ENCODE measurements around the gene PTOV1. TPM values are rescaled to one million over a fixed set of nuclear protein-coding genes. Genes with fewer than 3 reads are reported as not detected.

PTOV1 gene
- total and polyA plus RNA-seq, 10 of the 15 experiments (the other 5 are each of a cell fraction or from before 2014, with no cell fraction given) = 3.2 to 83.5 (median 22.3) TPM

DNA sequence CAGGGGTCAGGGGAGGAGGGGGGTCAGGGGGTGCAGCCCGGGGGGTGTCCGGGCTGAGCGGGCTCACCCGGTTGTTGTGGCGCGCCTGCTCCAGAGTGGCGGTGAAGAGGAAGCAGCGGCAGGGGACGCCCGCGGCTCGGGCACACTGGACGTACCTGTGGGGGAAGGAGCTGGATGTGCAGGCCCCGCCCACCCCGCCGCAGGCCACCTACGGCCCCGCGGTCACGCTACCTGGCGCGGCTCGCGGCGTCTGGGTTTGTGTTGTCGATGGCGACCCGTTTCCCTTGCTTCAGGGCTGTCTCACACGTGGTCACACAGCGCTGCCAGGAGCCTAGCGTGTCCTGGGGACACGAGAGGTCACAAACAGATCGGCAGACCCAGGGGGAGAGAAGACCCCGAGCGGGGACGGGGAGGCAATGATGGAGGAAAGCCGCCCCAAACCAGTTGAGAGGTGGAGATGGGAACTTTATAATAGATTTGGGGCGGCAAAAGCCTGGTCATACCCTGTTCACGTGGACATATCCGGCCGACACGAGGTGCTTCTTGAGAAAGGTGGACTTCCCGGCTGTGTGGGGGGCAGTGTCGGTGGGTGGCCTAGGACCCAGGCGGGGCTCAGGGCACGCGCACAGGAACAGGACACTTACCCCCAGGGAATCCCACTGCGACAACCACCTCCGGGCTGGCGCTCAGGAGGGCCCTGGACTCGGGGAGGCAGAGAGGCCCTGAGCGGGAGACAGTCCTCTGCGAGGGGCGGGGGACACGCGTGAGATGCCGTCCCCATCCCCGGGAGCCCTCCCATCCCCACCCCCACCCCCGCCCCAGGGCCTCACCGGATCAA lies 10.8 kb downstream of the PTOV1 start:
- Histone ChIP-seq H3K79me2 (ENCODE audit: control insufficient read depth, insufficient read depth, low read length) (peaks cover 15% of the 10 kb centered on the region), H3K4me3 (no peak overlapping the region), H3K27ac (ENCODE audit: control insufficient read depth, insufficient read depth) (no peak overlapping the region), H3K4me2 (ENCODE audit: control insufficient read depth, insufficient read depth) (no peak overlapping the region), H3K4me1 (ENCODE audit: control insufficient read depth, insufficient read depth, low read length) (peaks cover 3% of the 10 kb centered on the region; the same call in 1 of the 2 replicates), H3K36me3 (ENCODE audit: control insufficient read depth in 2 of 2, insufficient read depth in 2 of 2, low read length in 1 of 2) (peaks cover 9 to 32% of the 10 kb centered on the region in 2 experiments), H3K9ac (ENCODE audit: control insufficient read depth, insufficient read depth, low read length) (no peak overlapping the region), H3K9me3 (replicated peaks; ENCODE audit: control insufficient read depth, insufficient read depth, low read length) (no peaks in the 10 kb centered on the region), H4K20me1 (ENCODE audit: control insufficient read depth, insufficient read depth) (no peaks in the 10 kb centered on the region), H2AFZ (ENCODE audit: control insufficient read depth, low read depth, low read length) (no peak overlapping the region), H3K27me3 (replicated peaks in 1 of 2; ENCODE audit: control insufficient read depth in 2 of 2, insufficient read depth in 2 of 2, low read length in 1 of 2) (no peaks in the 10 kb centered on the region)
- SMC1A ChIA-PET (ENCODE audit: uncharacterized antibody, unreplicated experiment) = no interaction called here
- TF ChIP-seq KDM1A (IDR thresholded peaks at IDR 0.05; ENCODE audit: borderline replicate concordance) = no peak
- no peak for TF ChIP-seq TBL1XR1 (IDR thresholded peaks at IDR 0.05; ENCODE audit: low read depth, low read length)
- TF ChIP-seq STAT1 (conservative IDR thresholded peaks at IDR 0.05) = no peak
- TF ChIP-seq CBX5 (IDR thresholded peaks at IDR 0.05; ENCODE audit: low read depth) = no peak
- TF ChIP-seq ASH2L (IDR thresholded peaks at IDR 0.05; ENCODE audit: borderline replicate concordance, low read depth) = no peak
- no peak for TF ChIP-seq ZBED1 (IDR thresholded peaks at IDR 0.05; ENCODE audit: borderline replicate concordance)
- TF ChIP-seq, protein P1, sequence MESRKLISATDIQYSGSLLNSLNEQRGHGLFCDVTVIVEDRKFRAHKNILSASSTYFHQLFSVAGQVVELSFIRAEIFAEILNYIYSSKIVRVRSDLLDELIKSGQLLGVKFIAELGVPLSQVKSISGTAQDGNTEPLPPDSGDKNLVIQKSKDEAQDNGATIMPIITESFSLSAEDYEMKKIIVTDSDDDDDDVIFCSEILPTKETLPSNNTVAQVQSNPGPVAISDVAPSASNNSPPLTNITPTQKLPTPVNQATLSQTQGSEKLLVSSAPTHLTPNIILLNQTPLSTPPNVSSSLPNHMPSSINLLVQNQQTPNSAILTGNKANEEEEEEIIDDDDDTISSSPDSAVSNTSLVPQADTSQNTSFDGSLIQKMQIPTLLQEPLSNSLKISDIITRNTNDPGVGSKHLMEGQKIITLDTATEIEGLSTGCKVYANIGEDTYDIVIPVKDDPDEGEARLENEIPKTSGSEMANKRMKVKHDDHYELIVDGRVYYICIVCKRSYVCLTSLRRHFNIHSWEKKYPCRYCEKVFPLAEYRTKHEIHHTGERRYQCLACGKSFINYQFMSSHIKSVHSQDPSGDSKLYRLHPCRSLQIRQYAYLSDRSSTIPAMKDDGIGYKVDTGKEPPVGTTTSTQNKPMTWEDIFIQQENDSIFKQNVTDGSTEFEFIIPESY (IDR thresholded peaks at IDR 0.05) = peak; percentile 77; the same call in 1 of the 2 replicates
- in situ Hi-C loops (cut with MboI) (no loop called here), intact Hi-C loops (cut with micrococcal nuclease; ENCODE audit: unreplicated experiment) (no loop called here)
- 97% methylated on average over 37 of the region's 60 CpGs for WGBS (ENCODE audit: insufficient coverage, insufficient replicate concordance, low lambda C conversion rate, missing lambda C conversion rate)
- CTCF ChIA-PET = interaction anchor here (0.6 kb wide), 1 partner anchor 57 kb away, joined by 3 read pairs; no protein-coding TSS in a partner anchor
- DNase-seq (ENCODE audit: low read depth, low spot score) (no peak), FAIRE-seq (no peak), ATAC-seq (no peak)
- RAD21 ChIA-PET (ENCODE audit: unreplicated experiment) = no interaction called here
- POLR2A ChIA-PET = no interaction called here
- no TSS peak for BruUV-seq (replicated peaks)

All from GM12878 (cell line).